Trophoblast cell (in vitro differentiated cells and primary cell): ENCODE data around the gene ZNF107.

Source experiments
- DNase-seq, 2 donors: peaks; one replicate each; pipeline ENCODE4 v3.0.0-alpha.2; 2016
- H2AFZ ChIP-seq: 2 replicates; pipeline ENCODE4 v1.6.1; 2013; ENCODE audit warnings: low read length, moderate library complexity, mild to moderate bottlenecking; ENCODE audit not compliant: insufficient read depth, poor library complexity
- H2AK5ac ChIP-seq: 2 replicates; pipeline ENCODE4 v1.6.1; 2013; ENCODE audit warnings: mild to moderate bottlenecking, low read length
- H2BK120ac ChIP-seq: 2 replicates; pipeline ENCODE4 v1.6.1; 2013; ENCODE audit warnings: low read length, mild to moderate bottlenecking, moderate library complexity; ENCODE audit not compliant: insufficient read depth, poor library complexity
- H2BK12ac ChIP-seq: 2 replicates; pipeline ENCODE4 v1.6.1; 2013; ENCODE audit warnings: mild to moderate bottlenecking, low read length, moderate library complexity
- H2BK5ac ChIP-seq: 2 replicates; pipeline ENCODE4 v1.6.1; 2013; ENCODE audit warnings: low read length, low read depth, moderate library complexity, mild to moderate bottlenecking; ENCODE audit not compliant: poor library complexity
- H3K14ac ChIP-seq: 2 replicates; pipeline ENCODE4 v1.6.1; 2013; ENCODE audit warnings: mild to moderate bottlenecking, low read length
- H3K18ac ChIP-seq: 2 replicates; pipeline ENCODE4 v1.6.1; 2013; ENCODE audit warnings: mild to moderate bottlenecking, low read length
- H3K23ac ChIP-seq: 2 replicates; pipeline ENCODE4 v1.6.1; 2013; ENCODE audit warnings: low read length
- H3K27ac ChIP-seq: 2 replicates; pipeline ENCODE4 v1.5.1; 2013; ENCODE audit warnings: low read depth, mild to moderate bottlenecking, inconsistent platforms, low read length, moderate library complexity
- H3K27me3 ChIP-seq: 2 replicates; pipeline ENCODE4 v1.6.1; 2013; ENCODE audit warnings: inconsistent platforms, mild to moderate bottlenecking, low read length, moderate library complexity; ENCODE audit not compliant: insufficient read depth
- H3K36me3 ChIP-seq, 2 experiments: 1 replicate in 1 of 2; 2 replicates in 1 of 2; pipeline ENCODE4 v1.6.1; 2013; ENCODE audit warnings: low read length in 2 of 2, mild to moderate bottlenecking in 2 of 2, moderate library complexity in 1 of 2; ENCODE audit not compliant: insufficient read depth in 2 of 2, control insufficient read depth in 1 of 2
- H3K4ac ChIP-seq: 2 replicates; pipeline ENCODE4 v1.6.1; 2013; ENCODE audit warnings: low read depth, mild to moderate bottlenecking, low read length, moderate library complexity
- H3K4me1 ChIP-seq, 2 experiments: 1 replicate in 1 of 2; 2 replicates in 1 of 2; pipeline ENCODE4 v1.6.1; 2013; ENCODE audit warnings: low read length in 2 of 2, mild to moderate bottlenecking in 2 of 2, moderate library complexity in 1 of 2; ENCODE audit not compliant: insufficient read depth in 2 of 2, control insufficient read depth in 1 of 2
- H3K4me2 ChIP-seq: 2 replicates; pipeline ENCODE4 v1.6.1; 2013; ENCODE audit warnings: inconsistent platforms, mild to moderate bottlenecking, low read length, moderate library complexity
- H3K4me3 ChIP-seq: 2 replicates; pipeline ENCODE4 v1.5.1; 2013; ENCODE audit warnings: mild to moderate bottlenecking, low read depth, low read length, inconsistent platforms
- H3K79me1 ChIP-seq: one replicate; pipeline ENCODE4 v1.6.1; 2013; ENCODE audit warnings: low read length
- H3K79me2 ChIP-seq: 2 replicates; pipeline ENCODE4 v1.6.1; 2013; ENCODE audit warnings: low read length, mild to moderate bottlenecking; ENCODE audit not compliant: control insufficient read depth, insufficient read depth, poor library complexity
- H3K9ac ChIP-seq: 2 replicates; pipeline ENCODE4 v1.6.1; 2013; ENCODE audit warnings: mild to moderate bottlenecking, low read length
- H3K9me3 ChIP-seq: 2 replicates; pipeline ENCODE4 v1.6.1; 2013; ENCODE audit warnings: low read depth, mild to moderate bottlenecking, control low read depth, inconsistent platforms, low read length; ENCODE audit not compliant: insufficient read depth
- H4K12ac ChIP-seq: 2 replicates; pipeline ENCODE4 v1.6.1; 2013; ENCODE audit warnings: low read depth, mild to moderate bottlenecking, low read length, moderate library complexity
- H4K8ac ChIP-seq: 2 replicates; pipeline ENCODE4 v1.6.1; 2013; ENCODE audit warnings: low read depth, mild to moderate bottlenecking, low read length, moderate library complexity
- H4K91ac ChIP-seq: one replicate; pipeline ENCODE4 v1.6.1; 2013; ENCODE audit warnings: low read depth, mild to moderate bottlenecking, low read length, moderate library complexity
- WGBS: extraction: QIAGEN DNeasy Blood & Tissue Kit; methylation state at CpG from one replicate; pipeline ENCODE4 v1.1.7; 2013; ENCODE audit warnings: missing lambda C conversion rate; ENCODE audit not compliant: insufficient read length, insufficient coverage; ENCODE audit errors: extremely low coverage; 5-methylcytosine and 5-hydroxymethylcytosine counted together

ZNF107 gene

DNA sequence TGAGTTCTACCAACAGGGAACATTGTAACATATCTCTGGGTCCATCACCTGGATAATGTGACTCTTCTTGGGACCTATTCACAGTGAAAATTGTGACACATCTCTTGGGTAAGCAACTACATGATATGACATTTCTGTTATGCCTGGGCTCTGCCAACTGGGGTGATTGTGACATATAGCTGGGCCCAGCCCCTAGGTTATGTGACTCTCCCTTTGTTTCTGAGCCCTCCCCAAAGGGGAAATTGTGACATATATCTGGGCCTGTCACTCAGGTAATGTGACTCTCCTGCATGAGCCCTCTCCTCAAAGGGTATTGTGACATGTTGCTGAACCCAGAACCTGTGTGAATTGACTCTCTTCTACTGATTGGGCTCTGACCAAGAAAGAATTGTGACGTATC is 22.4 kb upstream of the ZNF107 start:
- Histone ChIP-seq H4K91ac (no peak overlapping the region), H3K36me3 (no peaks in the 10 kb centered on the region), H3K23ac (no peak overlapping the region), H2AK5ac (no peak overlapping the region), H3K4me2 (no peak overlapping the region), H2BK120ac (no peak overlapping the region), H3K79me2 (no peaks in the 10 kb centered on the region), H3K14ac (no peak overlapping the region), H3K4me1 (no peaks in the 10 kb centered on the region), H4K12ac (no peak overlapping the region), H3K4ac (no peak overlapping the region), H2AFZ (no peak overlapping the region), H3K9me3 (peaks cover 12% of the 10 kb centered on the region), H2BK12ac (no peak overlapping the region), H3K27ac (no peak overlapping the region), H3K4me3 (no peak overlapping the region), H3K9ac (no peak overlapping the region), H3K18ac (no peak overlapping the region), H2BK5ac (no peak overlapping the region), H3K79me1 (no peaks in the 10 kb centered on the region), H4K8ac (no peak overlapping the region), H3K27me3 (no peaks in the 10 kb centered on the region)
- no peak for DNase-seq
- no CpG with 5 or more reads among the region's 1 CpG for WGBS

DNA sequence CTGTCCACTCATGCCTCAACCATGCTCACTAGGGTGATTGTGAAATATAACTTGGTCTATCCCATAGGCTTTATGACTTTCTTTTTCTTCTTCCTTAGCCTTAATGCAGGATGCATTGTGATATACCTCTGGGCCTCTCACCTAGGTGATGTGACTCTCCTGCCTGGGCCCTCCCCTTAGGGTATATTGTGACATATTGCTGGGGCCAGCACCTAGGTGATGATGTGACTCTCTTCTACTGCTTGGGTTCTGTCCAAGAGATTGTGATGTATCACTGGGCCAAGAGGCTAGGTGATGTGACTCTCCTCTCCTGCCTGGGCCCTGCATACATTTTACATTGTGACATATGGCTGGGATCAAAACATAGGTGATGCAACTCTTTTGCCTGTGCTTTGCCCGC is 14.7 kb upstream of the ZNF107 start:
- no peaks in the 10 kb centered on the region for H3K79me1 ChIP-seq
- H3K18ac ChIP-seq = no peak overlapping the region
- H4K8ac ChIP-seq = no peak overlapping the region
- peak; percentile 89 to 92 for DNase-seq
- no peak overlapping the region for H3K9ac ChIP-seq
- H3K79me2 ChIP-seq = no peaks in the 10 kb centered on the region
- H3K4me2 ChIP-seq = no peak overlapping the region
- no peak overlapping the region for H2BK120ac ChIP-seq
- no peak overlapping the region for H3K14ac ChIP-seq
- no peak overlapping the region for H3K23ac ChIP-seq
- H3K27me3 ChIP-seq = no peaks in the 10 kb centered on the region
- no CpG with 5 or more reads among the region's 1 CpG for WGBS
- no peak overlapping the region for H4K91ac ChIP-seq
- H2BK12ac ChIP-seq = no peak overlapping the region
- no peak overlapping the region for H2AK5ac ChIP-seq
- no peak overlapping the region for H2AFZ ChIP-seq
- H4K12ac ChIP-seq = no peak overlapping the region
- H3K27ac ChIP-seq = no peak overlapping the region
- H3K4me1 ChIP-seq = no peaks in the 10 kb centered on the region
- no peak overlapping the region for H3K4me3 ChIP-seq
- H3K4ac ChIP-seq = no peak overlapping the region
- no peak overlapping the region for H2BK5ac ChIP-seq
- H3K36me3 ChIP-seq = no peaks in the 10 kb centered on the region
- H3K9me3 ChIP-seq = peaks cover 18% of the 10 kb centered on the region

DNA sequence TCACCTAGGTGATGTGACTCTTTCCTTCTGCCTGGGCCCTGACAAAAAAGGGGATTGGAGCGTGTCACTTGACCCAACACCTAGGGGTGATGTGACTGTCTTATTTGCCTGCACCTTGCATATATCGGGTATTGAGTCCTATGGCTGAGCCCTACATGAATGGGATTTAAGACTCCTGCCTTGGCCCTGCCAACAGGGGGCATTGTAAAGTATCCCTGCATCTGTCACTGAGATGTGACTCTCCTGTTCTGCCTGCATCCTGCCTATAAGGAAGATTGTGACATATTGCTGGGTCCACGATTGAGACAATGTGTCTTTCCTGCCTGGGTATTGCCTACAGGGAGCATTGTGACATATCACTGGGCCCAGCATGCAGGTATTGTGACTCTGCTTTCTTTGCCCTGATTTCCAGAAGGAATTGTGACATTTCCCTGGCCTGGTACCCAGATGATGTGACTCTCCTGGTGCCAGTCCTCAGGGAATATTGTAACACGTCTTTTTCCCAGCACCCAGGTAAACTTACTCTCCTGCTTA is 14.2 kb upstream of the ZNF107 start:
- H3K4ac ChIP-seq = no peak overlapping the region
- no peaks in the 10 kb centered on the region for H3K27me3 ChIP-seq
- no peak overlapping the region for H3K14ac ChIP-seq
- peaks cover 18% of the 10 kb centered on the region for H3K9me3 ChIP-seq
- DNase-seq = peak; percentile 88 to 91
- H3K4me3 ChIP-seq = no peak overlapping the region
- WGBS = no CpG with 5 or more reads among the region's 4 CpGs
- H3K27ac ChIP-seq = no peak overlapping the region
- H3K23ac ChIP-seq = peak overlapping the region; percentile 50
- H2BK5ac ChIP-seq = no peak overlapping the region
- H3K4me1 ChIP-seq = no peaks in the 10 kb centered on the region
- H2BK12ac ChIP-seq = no peak overlapping the region
- H4K91ac ChIP-seq = no peak overlapping the region
- no peak overlapping the region for H4K8ac ChIP-seq
- no peaks in the 10 kb centered on the region for H3K36me3 ChIP-seq
- H3K9ac ChIP-seq = peak overlapping the region; percentile 56
- no peak overlapping the region for H3K4me2 ChIP-seq
- no peak overlapping the region for H2AK5ac ChIP-seq
- no peak overlapping the region for H4K12ac ChIP-seq
- no peak overlapping the region for H2AFZ ChIP-seq
- no peaks in the 10 kb centered on the region for H3K79me2 ChIP-seq
- H2BK120ac ChIP-seq = no peak overlapping the region
- H3K18ac ChIP-seq = no peak overlapping the region
- H3K79me1 ChIP-seq = no peaks in the 10 kb centered on the region

DNA sequence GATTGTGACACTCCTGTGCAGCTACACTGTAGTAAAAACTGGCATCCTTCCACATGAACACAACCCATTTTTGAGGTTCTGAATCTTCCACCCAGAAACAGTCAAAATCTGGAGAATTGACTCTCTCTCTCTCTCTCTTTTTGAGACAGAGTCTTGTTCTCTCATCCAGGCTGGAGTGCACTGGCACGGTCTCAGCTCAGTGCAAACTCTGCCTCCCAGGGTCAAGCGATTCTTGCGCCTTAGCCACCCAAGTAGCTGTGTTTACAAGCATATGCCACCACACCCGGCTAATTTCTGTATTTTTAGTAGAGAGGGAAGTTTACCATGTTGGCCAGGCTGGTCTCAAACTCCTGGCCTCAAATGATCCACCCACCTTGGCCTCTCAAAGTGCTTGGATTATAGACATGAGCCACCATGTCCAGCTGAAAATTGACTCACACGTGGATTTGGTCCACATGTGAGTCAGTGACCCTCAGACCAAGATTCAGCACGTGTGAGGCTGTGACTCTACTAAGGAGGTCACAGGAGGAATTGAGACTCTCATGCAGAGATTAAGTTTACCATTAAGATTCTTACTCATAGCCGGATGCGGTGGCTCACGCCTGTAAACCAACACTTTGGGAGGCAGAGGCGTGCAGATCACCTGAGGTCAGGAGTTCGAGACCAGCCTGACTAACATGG is 12.1 kb upstream of the ZNF107 start:
- no peak overlapping the region for H2BK12ac ChIP-seq
- no peak overlapping the region for H3K4me2 ChIP-seq
- no peak overlapping the region for H4K12ac ChIP-seq
- no peaks in the 10 kb centered on the region for H3K4me1 ChIP-seq
- no peaks in the 10 kb centered on the region for H3K79me2 ChIP-seq
- no peak overlapping the region for H3K14ac ChIP-seq
- DNase-seq = no peak
- no peak overlapping the region for H3K27ac ChIP-seq
- no peaks in the 10 kb centered on the region for H3K27me3 ChIP-seq
- H2AFZ ChIP-seq = no peak overlapping the region
- no CpG with 5 or more reads among the region's 11 CpGs for WGBS
- H3K9me3 ChIP-seq = peaks cover 24% of the 10 kb centered on the region
- H3K4me3 ChIP-seq = no peak overlapping the region
- H2BK120ac ChIP-seq = no peak overlapping the region
- no peak overlapping the region for H2BK5ac ChIP-seq
- H3K36me3 ChIP-seq = no peaks in the 10 kb centered on the region
- H3K4ac ChIP-seq = no peak overlapping the region
- no peak overlapping the region for H3K18ac ChIP-seq
- H4K8ac ChIP-seq = no peak overlapping the region
- H4K91ac ChIP-seq = no peak overlapping the region
- H2AK5ac ChIP-seq = no peak overlapping the region
- no peaks in the 10 kb centered on the region for H3K79me1 ChIP-seq
- no peak overlapping the region for H3K23ac ChIP-seq
- H3K9ac ChIP-seq = no peak overlapping the region
